IMR-90 (cell line): ENCODE results near the gene PPFIA1. TPM values are rescaled to one million over a fixed set of nuclear protein-coding genes. Genes with fewer than 3 reads are reported as not detected.

Experiments
- ATAC-seq: fragments of 200-7000 bp; cut with Tn5 transposase; 2 replicates; pipeline ENCODE4 v1.9.1; 2020; ENCODE audit warnings: low read depth, mild to moderate bottlenecking, moderate library complexity
- BruUV-seq: library from RNA; stranded (reverse); fragments of 400-500 nt; replicated peaks from 2 replicates; lab custom pipeline; 2021; lab: Mats Ljungman, UMichigan
- CTCF ChIA-PET: fragments of 300-600 bp; formaldehyde crosslinking; extraction: SDS; loops from one replicate; lab custom pipeline; 2021; ENCODE audit warnings: antibody characterized with exemption; lab: Yijun Ruan, JAX
- POLR2A ChIA-PET: fragments of 300-600 bp; sonication (Branson Sonifier 250); formaldehyde crosslinking; loops from one replicate; lab custom pipeline; 2022; ENCODE audit warnings: antibody characterized with exemption; ENCODE audit not compliant: unreplicated experiment; lab: Charles Lee
- DNase-seq: peaks from one replicate; pipeline ENCODE4 v3.0.0; 2013
- H2AFZ ChIP-seq: replicated peaks from 2 replicates; pipeline ENCODE3; 2013; ENCODE audit warnings: low read length, mild to moderate bottlenecking; ENCODE audit not compliant: poor library complexity
- H2AK5ac ChIP-seq: 2 replicates; pipeline ENCODE4 v1.6.1; 2013; ENCODE audit warnings: low read depth, low read length, inconsistent platforms
- H2AK9ac ChIP-seq: replicated peaks from 2 replicates; pipeline ENCODE3; 2013; ENCODE audit warnings: mild to moderate bottlenecking, low read depth, low read length, moderate library complexity; ENCODE audit not compliant: poor library complexity
- H2BK120ac ChIP-seq: 2 replicates; pipeline ENCODE4 v1.6.1; 2013; ENCODE audit warnings: low read depth, low read length, inconsistent platforms
- H2BK15ac ChIP-seq: 3 replicates; pipeline ENCODE4 v1.6.1; 2013; ENCODE audit warnings: low read depth, low read length, inconsistent platforms
- H2BK20ac ChIP-seq: 2 replicates; pipeline ENCODE4 v1.6.1; 2013; ENCODE audit warnings: low read depth, mild to moderate bottlenecking, inconsistent platforms, low read length, moderate library complexity
- H2BK5ac ChIP-seq: 2 replicates; pipeline ENCODE4 v1.6.1; 2013; ENCODE audit warnings: mild to moderate bottlenecking, low read depth, low read length, inconsistent platforms; ENCODE audit not compliant: poor library complexity, severe bottlenecking
- H3K14ac ChIP-seq: replicated peaks from 2 replicates; pipeline ENCODE4 v1.6.1; 2013; ENCODE audit warnings: low read depth, low read length, inconsistent platforms
- H3K18ac ChIP-seq: 2 replicates; pipeline ENCODE4 v1.6.1; 2013; ENCODE audit warnings: low read depth, low read length, control low read depth
- H3K23ac ChIP-seq: 2 replicates; pipeline ENCODE4 v1.6.1; 2013; ENCODE audit warnings: low read depth, low read length, inconsistent platforms
- H3K27ac ChIP-seq: 2 replicates; pipeline ENCODE4 v1.5.1; 2013; ENCODE audit warnings: mild to moderate bottlenecking, control low read depth, low read length; ENCODE audit not compliant: insufficient read depth
- H3K27me3 ChIP-seq: 2 replicates; pipeline ENCODE4 v1.6.1; 2013; ENCODE audit warnings: low read length; ENCODE audit not compliant: control insufficient read depth, insufficient read depth
- H3K36me3 ChIP-seq: 2 replicates; pipeline ENCODE4 v1.6.1; 2013; ENCODE audit warnings: low read length, mixed read lengths; ENCODE audit not compliant: control insufficient read depth, insufficient read depth
- H3K4ac ChIP-seq: 2 replicates; pipeline ENCODE4 v1.6.1; 2013; ENCODE audit warnings: low read depth, low read length, inconsistent platforms
- H3K4me1 ChIP-seq: 2 replicates; pipeline ENCODE4 v1.6.1; 2013; ENCODE audit warnings: low read length, mixed read lengths; ENCODE audit not compliant: control insufficient read depth, insufficient read depth
- H3K4me2 ChIP-seq: 2 replicates; pipeline ENCODE4 v1.6.1; 2013; ENCODE audit warnings: low read depth, mild to moderate bottlenecking, control low read depth, low read length, moderate library complexity
- H3K4me3 ChIP-seq: 2 replicates; pipeline ENCODE4 v1.5.1; 2013; ENCODE audit warnings: low read depth, mild to moderate bottlenecking, control low read depth, low read length, moderate library complexity; ENCODE audit not compliant: insufficient read depth
- H3K56ac ChIP-seq: 2 replicates; pipeline ENCODE4 v1.6.1; 2013; ENCODE audit warnings: low read length, inconsistent platforms; ENCODE audit not compliant: insufficient read depth; ENCODE audit errors: extremely low read depth
- H3K79me1 ChIP-seq, 2 experiments: 2 replicates each; pipeline ENCODE4 v1.6.1; 2013; ENCODE audit warnings: low read length in 2 of 2, inconsistent platforms in 1 of 2, low read depth in 1 of 2
- H3K9ac ChIP-seq: 2 replicates; pipeline ENCODE4 v1.6.1; 2013; ENCODE audit warnings: low read depth, low read length, control low read depth
- H3K9me1 ChIP-seq: 2 replicates; pipeline ENCODE4 v1.6.1; 2013; ENCODE audit warnings: low read length, inconsistent platforms; ENCODE audit not compliant: insufficient read depth
- H3K9me3 ChIP-seq: 2 replicates; pipeline ENCODE4 v1.6.1; 2013; ENCODE audit warnings: low read length; ENCODE audit not compliant: control insufficient read depth, insufficient read depth
- H4K20me1 ChIP-seq: 2 replicates; pipeline ENCODE4 v1.6.1; 2013; ENCODE audit warnings: low read length, inconsistent platforms; ENCODE audit not compliant: insufficient read depth
- H4K5ac ChIP-seq: 2 replicates; pipeline ENCODE4 v1.6.1; 2013; ENCODE audit warnings: mild to moderate bottlenecking, low read depth, low read length, control low read depth
- H4K8ac ChIP-seq, 2 experiments: 2 replicates each; pipeline ENCODE4 v1.6.1; 2013; ENCODE audit warnings: low read depth in 2 of 2, low read length in 2 of 2, control low read depth in 1 of 2, inconsistent platforms in 1 of 2
- H4K91ac ChIP-seq: 2 replicates; pipeline ENCODE4 v1.6.1; 2013; ENCODE audit warnings: low read depth, low read length, inconsistent platforms; ENCODE audit not compliant: insufficient read depth
- BHLHE40 ChIP-seq: fragments of 150-350 bp; IDR thresholded peaks from 2 replicates; pipeline ENCODE4 v1.6.1; 2016; ENCODE audit warnings: mild to moderate bottlenecking, low read depth, low read length
- CEBPB ChIP-seq: IDR thresholded peaks from 2 replicates; pipeline ENCODE4 v1.6.1; 2012; ENCODE audit warnings: low read depth, low read length, improper control_type of control experiment
- CHD1 ChIP-seq: IDR thresholded peaks from 2 replicates; pipeline ENCODE4 v1.6.1; 2012; ENCODE audit warnings: low read depth, low read length, improper control_type of control experiment
- CTCF ChIP-seq: conservative IDR thresholded peaks from 2 replicates; pipeline ENCODE4 v1.5.1; 2012; ENCODE audit warnings: mild to moderate bottlenecking, low read depth, low read length, improper control_type of control experiment
- MAFK ChIP-seq: IDR thresholded peaks from 2 replicates; pipeline ENCODE4 v1.6.1; 2012; ENCODE audit warnings: low read depth, low read length, improper control_type of control experiment
- MAZ ChIP-seq: IDR thresholded peaks from 2 replicates; pipeline ENCODE4 v1.6.1; 2012; ENCODE audit warnings: low read depth, mild to moderate bottlenecking, low read length, improper control_type of control experiment, moderate library complexity, borderline replicate concordance
- MXI1 ChIP-seq: IDR thresholded peaks from 2 replicates; pipeline ENCODE4 v1.6.1; 2012; ENCODE audit warnings: low read depth, mild to moderate bottlenecking, low read length, moderate library complexity, borderline replicate concordance
- NFE2L2 ChIP-seq: fragments of 150-350 bp; IDR thresholded peaks from 2 replicates; pipeline ENCODE4 v1.6.1; 2016; ENCODE audit warnings: low read depth, mild to moderate bottlenecking, low read length
- POLR2A ChIP-seq: IDR thresholded peaks from 2 replicates; pipeline ENCODE4 v1.6.1; 2012; ENCODE audit warnings: mild to moderate bottlenecking, low read depth, low read length
- RAD21 ChIP-seq: IDR thresholded peaks from 2 replicates; pipeline ENCODE4 v1.6.1; 2012; ENCODE audit warnings: low read length, improper control_type of control experiment
- RCOR1 ChIP-seq: IDR thresholded peaks from 2 replicates; pipeline ENCODE4 v1.6.1; 2012; ENCODE audit warnings: mild to moderate bottlenecking, low read length, improper control_type of control experiment; ENCODE audit not compliant: insufficient replicate concordance
- RFX5 ChIP-seq: IDR thresholded peaks from 2 replicates; pipeline ENCODE4 v1.8.0; 2012; ENCODE audit warnings: low read depth, mild to moderate bottlenecking, low read length, moderate library complexity
- SMC3 ChIP-seq: fragments of 150-350 bp; IDR thresholded peaks from 2 replicates; pipeline ENCODE4 v1.6.1; 2016; ENCODE audit warnings: low read depth, mild to moderate bottlenecking, antibody characterized with exemption, low read length, moderate library complexity
- WGBS, 2 experiments: methylation state at CpG; one replicate each; pipeline versions ENCODE4 v1.1.5 to v1.1.7; 2013; ENCODE audit warnings: missing lambda C conversion rate in 2 of 2; ENCODE audit not compliant: insufficient read length in 1 of 2; ENCODE audit errors: extremely low coverage in 2 of 2; 5-methylcytosine and 5-hydroxymethylcytosine counted together
- dilution Hi-C: fragments of 300-500 bp; cut with HindIII; formaldehyde crosslinking; loops from one replicate; pipeline ENCODE4 v1.14.3; 2018; ENCODE audit warnings: low sequenced_read_pairs; ENCODE audit not compliant: unreplicated experiment
- in situ Hi-C: fragments of 300-500 bp; cut with MboI; formaldehyde crosslinking; loops from 3 replicates; pipeline ENCODE4 v1.14.3; 2019; ENCODE audit warnings: low sequenced_read_pairs, inconsistent platforms, mixed read lengths
- intact Hi-C: fragments of 100-400 bp; cut with micrococcal nuclease; formaldehyde crosslinking; loops from 2 replicates; pipeline ENCODE4 v1.10.0; 2022
- polyA plus RNA-seq, 3 experiments: library from polyadenylated mRNA; depleted of rRNA; stranded (reverse); fragments of >200 nt; gene quantifications; 2 replicates each; pipeline ENCODE4 v1.2.3, GENCODE V29; 2012; ENCODE audit warnings: low replicate concordance in 1 of 3
- total RNA-seq: library from RNA; depleted of rRNA; stranded (reverse); fragments of >200 nt; gene quantifications from 2 replicates; pipeline ENCODE4 v1.2.3, GENCODE V29; 2012
- TF ChIP-seq, protein P1 (sequence below): fragments of 150-350 bp; IDR thresholded peaks from 2 replicates; pipeline ENCODE4 v1.6.1; 2016; ENCODE audit warnings: low read depth, mild to moderate bottlenecking, low read length, moderate library complexity, borderline replicate concordance
- TF ChIP-seq, protein P2 (sequence below): fragments of 150-350 bp; IDR thresholded peaks from 2 replicates; pipeline ENCODE4 v1.6.1; 2017; ENCODE audit warnings: mild to moderate bottlenecking, antibody characterized with exemption, low read length, low read depth

PPFIA1 gene
- total and polyA plus RNA-seq, 2 of the 4 experiments (the other 2 are of a cell fraction): 25.6 to 37.2 TPM

DNA sequence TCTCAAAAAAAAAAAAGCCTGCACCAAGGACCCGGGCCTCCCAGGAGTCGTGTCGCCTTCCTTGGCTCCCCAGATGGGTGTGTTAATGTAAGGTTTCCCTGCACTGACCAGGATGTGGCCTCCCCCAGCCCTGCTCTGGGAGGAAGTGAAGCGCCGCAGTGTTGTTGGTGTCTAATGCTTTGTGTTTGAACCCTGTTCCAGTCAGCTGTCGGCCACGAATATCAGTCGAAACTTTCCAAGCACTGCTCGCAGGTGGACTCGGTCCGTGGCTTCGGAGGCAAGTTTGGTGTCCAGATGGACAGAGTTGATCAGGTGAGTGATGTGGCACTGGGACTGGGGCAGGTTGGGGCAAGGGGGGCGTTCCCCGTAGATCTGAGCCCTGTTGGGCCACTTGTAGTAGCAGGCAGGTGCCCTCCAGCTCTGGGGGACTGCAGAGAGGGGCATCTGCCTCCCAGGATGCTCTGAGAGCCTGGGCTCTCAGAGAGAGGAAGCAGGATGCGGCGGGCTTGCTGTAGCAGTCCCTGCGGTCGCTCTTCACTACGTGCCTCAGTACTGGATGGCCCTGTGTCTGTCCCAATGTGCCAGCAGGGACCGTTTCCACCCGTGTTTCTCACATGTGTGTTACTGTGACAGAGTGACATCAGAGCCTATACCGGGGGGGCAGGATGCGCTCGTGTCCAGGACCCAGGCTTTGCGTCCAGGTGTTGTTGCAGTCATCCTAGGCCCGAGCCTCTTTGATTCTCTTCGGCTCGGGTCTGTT, 144.0 kb downstream of the PPFIA1 start:
- Histone ChIP-seq H3K79me1 (peaks cover 24 to 80% of the 10 kb centered on the region in 2 experiments), H3K4ac (no peak overlapping the region), H3K4me3 (no peak overlapping the region), H3K23ac (no peak overlapping the region), H3K4me1 (peaks cover 6% of the 10 kb centered on the region), H3K27me3 (no peaks in the 10 kb centered on the region), H4K91ac (no peak overlapping the region), H3K14ac (no peak overlapping the region), H3K36me3 (peaks cover 82% of the 10 kb centered on the region), H3K27ac (peak overlapping the region; percentile 13; the same call in 1 of the 2 replicates), H2BK20ac (no peak overlapping the region), H2BK15ac (no peak overlapping the region), H3K9me3 (no peaks in the 10 kb centered on the region), H4K5ac (no peak overlapping the region), H3K56ac (no peak overlapping the region), H2AFZ (no peak overlapping the region), H2AK9ac (no peak overlapping the region), H4K20me1 (peaks cover 83% of the 10 kb centered on the region), H2AK5ac (no peak overlapping the region; the same call in 1 of the 2 replicates), H3K18ac (no peak overlapping the region), H2BK120ac (no peak overlapping the region), H2BK5ac (peak overlapping the region; percentile 11), H3K4me2 (no peak overlapping the region), H3K9ac (no peak overlapping the region), H4K8ac (no peak overlapping the region), H3K9me1 (no peaks in the 10 kb centered on the region; the same call in 1 of the 2 replicates)
- dilution Hi-C loops (no loop called here), intact Hi-C loops (loop anchor here (1.0 to 5.0 kb wide), 2 partner anchors 32 to 212 kb away; partner anchors contain the start of gene FADD), in situ Hi-C loops (no loop called here)
- ChIA-PET POLR2A (no interaction called here), CTCF (interaction anchor here (1.0 kb wide), 1 partner anchor 10 kb away, joined by 8 read pairs; no protein-coding TSS in a partner anchor)
- no peak for ATAC-seq
- BruUV-seq: no TSS peak
- 93% methylated on average over 11 of the region's 28 CpGs; no CpG with 5 or more reads in 1 of the 2 experiments for WGBS, 2 experiments
- DNase-seq: no peak
- no peak for TF ChIP-seq RAD21
- TF ChIP-seq NFE2L2: no peak
- TF ChIP-seq CTCF: no peak
- TF ChIP-seq POLR2A: no peak
- TF ChIP-seq MXI1: no peak
- TF ChIP-seq, protein P1, sequence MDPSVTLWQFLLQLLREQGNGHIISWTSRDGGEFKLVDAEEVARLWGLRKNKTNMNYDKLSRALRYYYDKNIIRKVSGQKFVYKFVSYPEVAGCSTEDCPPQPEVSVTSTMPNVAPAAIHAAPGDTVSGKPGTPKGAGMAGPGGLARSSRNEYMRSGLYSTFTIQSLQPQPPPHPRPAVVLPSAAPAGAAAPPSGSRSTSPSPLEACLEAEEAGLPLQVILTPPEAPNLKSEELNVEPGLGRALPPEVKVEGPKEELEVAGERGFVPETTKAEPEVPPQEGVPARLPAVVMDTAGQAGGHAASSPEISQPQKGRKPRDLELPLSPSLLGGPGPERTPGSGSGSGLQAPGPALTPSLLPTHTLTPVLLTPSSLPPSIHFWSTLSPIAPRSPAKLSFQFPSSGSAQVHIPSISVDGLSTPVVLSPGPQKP: no peak
- TF ChIP-seq CEBPB: no peak
- TF ChIP-seq MAZ: no peak
- no peak for TF ChIP-seq SMC3
- no peak for TF ChIP-seq BHLHE40
- TF ChIP-seq RCOR1: no peak
- TF ChIP-seq CHD1: no peak
- TF ChIP-seq, protein P2, sequence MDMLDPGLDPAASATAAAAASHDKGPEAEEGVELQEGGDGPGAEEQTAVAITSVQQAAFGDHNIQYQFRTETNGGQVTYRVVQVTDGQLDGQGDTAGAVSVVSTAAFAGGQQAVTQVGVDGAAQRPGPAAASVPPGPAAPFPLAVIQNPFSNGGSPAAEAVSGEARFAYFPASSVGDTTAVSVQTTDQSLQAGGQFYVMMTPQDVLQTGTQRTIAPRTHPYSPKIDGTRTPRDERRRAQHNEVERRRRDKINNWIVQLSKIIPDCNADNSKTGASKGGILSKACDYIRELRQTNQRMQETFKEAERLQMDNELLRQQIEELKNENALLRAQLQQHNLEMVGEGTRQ: no peak
- no peak for TF ChIP-seq RFX5
- TF ChIP-seq MAFK: no peak
